Fibroblast of lung (primary cell): ENCODE measurements around the gene P2RY1.

Source experiments
- CTCF ChIP-seq, 2 donors: IDR thresholded peaks in 1 of 2; conservative IDR thresholded peaks in 1 of 2; 1 replicate in 1 of 2; 2 replicates in 1 of 2; pipeline ENCODE4 v1.5.1; 2011 to 2012; ENCODE audit warnings: low read length in 2 of 2, control low read depth in 1 of 2, inconsistent platforms in 1 of 2, low read depth in 1 of 2, mild to moderate bottlenecking in 1 of 2
- EZH2 ChIP-seq: IDR thresholded peaks from 2 replicates; pipeline ENCODE4 v1.5.1; 2012; ENCODE audit warnings: low read length, control low read depth, mild to moderate bottlenecking; ENCODE audit errors: missing control alignments

GRCh38 chr3:152826476-152826875 lies 8.5 kb upstream of the P2RY1 start:
- TF ChIP-seq CTCF (conservative IDR thresholded peaks at IDR 0.05 in 1 of 2, IDR thresholded peaks at IDR 0.05 in 1 of 2; ENCODE audit: low read depth in 1 of 2, low read length in 2 of 2), result no peak
- TF ChIP-seq EZH2, result no peak
